Fibroblast of villous mesenchyme (primary cell): ENCODE measurements around the gene CEP20. TPM values are rescaled to one million over a fixed set of nuclear protein-coding genes. Genes with fewer than 3 reads are reported as not detected.

ENCODE experiments used
- DNase-seq: peaks from one replicate; pipeline ENCODE4 v3.0.0-alpha.2; 2010; ENCODE audit warnings: low read depth
- H3K4me3 ChIP-seq: 2 replicates; pipeline ENCODE4 v1.5.1; 2011; ENCODE audit warnings: low read depth, mild to moderate bottlenecking, low read length
- CTCF ChIP-seq: IDR thresholded peaks from 2 replicates; pipeline ENCODE4 v1.5.1; 2012; ENCODE audit warnings: low read depth, mild to moderate bottlenecking, low read length; ENCODE audit not compliant: insufficient read depth
- total RNA-seq: library from RNA; depleted of rRNA; stranded (reverse); fragments of >200 nt; gene quantifications from 2 replicates; pipeline ENCODE4 v1.2.3, GENCODE V29; 2012

The CEP20 gene
- total RNA-seq, 1 donor = 50.1 TPM

GRCh38 chr16:15874745-15875314, 13.6 kb downstream of the CEP20 start:
- peak; percentile 77 for DNase-seq
- peak; percentile 91 for TF ChIP-seq CTCF
- no peak overlapping the region for H3K4me3 ChIP-seq

- DNase-seq = no peak
These were observed 14.7 kb downstream of the CEP20 start for GRCh38 chr16:15873737-15874136.

GRCh38 chr16:15873301-15873700, 15.1 kb downstream of the CEP20 start:
- no peak for DNase-seq
- H3K4me3 ChIP-seq = no peak overlapping the region
- no peak for TF ChIP-seq CTCF

More at GRCh38 chr16:15873737-15874136, 14.7 kb downstream of the CEP20 start:
- TF ChIP-seq CTCF = no peak
- no peak overlapping the region for H3K4me3 ChIP-seq

- DNase-seq = no peak
- no peak for TF ChIP-seq CTCF
- no peak overlapping the region for H3K4me3 ChIP-seq
These were observed 18.4 kb downstream of the CEP20 start for GRCh38 chr16:15870011-15870410.

GRCh38 chr16:15866451-15866850, 22.0 kb downstream of the CEP20 start:
- TF ChIP-seq CTCF = no peak
- no peak overlapping the region for H3K4me3 ChIP-seq
- DNase-seq = no peak

- no peak for TF ChIP-seq CTCF
- no peak overlapping the region for H3K4me3 ChIP-seq
- DNase-seq = no peak
These were observed 22.7 kb downstream of the CEP20 start for GRCh38 chr16:15865742-15866141.

GRCh38 chr16:15864939-15865338, 23.5 kb downstream of the CEP20 start:
- TF ChIP-seq CTCF = no peak
- no peak for DNase-seq
- no peak overlapping the region for H3K4me3 ChIP-seq
